IPS-18a (cell line): ENCODE measurements around the gene DPM3.
"Not testable (repeated sequence)": the region's sequence is repeated elsewhere in the genome, so short reads cannot be mapped to it uniquely, and the experiment has no call there.

Experiments
- H3K27ac ChIP-seq: one replicate; pipeline ENCODE4 v1.5.1; 2013; ENCODE audit warnings: low read length
- H3K27me3 ChIP-seq: one replicate; pipeline ENCODE4 v1.6.1; 2013; ENCODE audit warnings: mild to moderate bottlenecking, low read length; ENCODE audit not compliant: control insufficient read depth, insufficient read depth
- H3K36me3 ChIP-seq: one replicate; pipeline ENCODE4 v1.6.1; 2013; ENCODE audit warnings: low read depth, low read length; ENCODE audit not compliant: control insufficient read depth
- H3K4me1 ChIP-seq: one replicate; pipeline ENCODE4 v1.6.1; 2013; ENCODE audit warnings: low read depth, low read length; ENCODE audit not compliant: control insufficient read depth
- H3K4me3 ChIP-seq: one replicate; pipeline ENCODE4 v1.5.1; 2013; ENCODE audit warnings: low read length
- H3K9ac ChIP-seq: one replicate; pipeline ENCODE4 v1.6.1; 2013; ENCODE audit warnings: mild to moderate bottlenecking, low read length, moderate library complexity
- H3K9me3 ChIP-seq: one replicate; pipeline ENCODE4 v1.6.1; 2013; ENCODE audit warnings: low read depth, low read length; ENCODE audit not compliant: control insufficient read depth

DPM3 gene, protein sequence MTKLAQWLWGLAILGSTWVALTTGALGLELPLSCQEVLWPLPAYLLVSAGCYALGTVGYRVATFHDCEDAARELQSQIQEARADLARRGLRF

DNA sequence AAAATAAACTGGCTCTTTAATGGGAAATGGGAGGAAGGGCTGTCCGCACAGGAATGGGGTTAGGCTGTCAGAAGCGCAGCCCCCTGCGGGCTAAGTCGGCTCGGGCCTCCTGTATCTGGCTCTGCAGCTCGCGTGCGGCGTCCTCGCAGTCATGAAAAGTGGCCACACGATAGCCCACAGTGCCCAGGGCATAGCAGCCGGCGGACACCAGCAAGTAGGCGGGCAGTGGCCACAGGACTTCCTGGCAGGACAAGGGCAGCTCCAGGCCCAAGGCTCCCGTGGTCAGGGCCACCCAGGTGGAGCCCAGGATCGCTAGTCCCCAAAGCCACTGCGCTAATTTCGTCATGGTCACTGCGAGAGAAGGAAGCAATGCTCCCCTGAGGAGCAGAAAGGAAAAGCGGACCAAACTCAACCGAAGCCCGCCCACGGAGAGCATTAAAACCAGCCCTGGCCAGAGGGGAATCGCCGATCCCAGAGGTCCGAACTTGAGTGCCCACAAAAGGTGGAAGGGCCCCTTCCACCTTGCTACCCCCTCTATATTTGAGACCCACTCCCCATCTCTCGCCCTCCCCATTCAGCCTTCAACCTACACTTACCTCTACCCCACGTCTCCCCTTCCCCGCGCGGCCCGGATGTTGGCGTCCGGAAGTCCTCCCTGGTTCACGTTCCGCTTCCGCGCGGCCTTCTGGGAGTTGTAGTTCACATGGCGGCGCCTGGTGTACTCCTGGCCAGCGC is at the start of gene DPM3:
DPM3 (minus strand) TSS at position 637 of the 735 bp plus-strand sequence; CDS start at position 346, 291 bp downstream.
- no peaks in the 10 kb centered on the region for H3K27me3 ChIP-seq
- H3K4me1 ChIP-seq = peaks cover 3% of the 10 kb centered on the region
- peak within 1 kb of the TSS; percentile 97 for H3K4me3 ChIP-seq
- peak within 1 kb of the TSS; percentile 77 for H3K9ac ChIP-seq
- no peaks in the 10 kb centered on the region for H3K36me3 ChIP-seq
- no peaks in the 10 kb centered on the region for H3K9me3 ChIP-seq
- H3K27ac ChIP-seq = peak within 1 kb of the TSS; percentile 61

GRCh38 chr1:155189926-155190325 is 49.6 kb upstream of the DPM3 start:
- not testable (repeated sequence) for H3K36me3 ChIP-seq, H3K27me3 ChIP-seq, H3K9ac ChIP-seq, H3K27ac ChIP-seq, H3K9me3 ChIP-seq, H3K4me3 ChIP-seq
- H3K4me1 ChIP-seq = peaks cover 20% of the 10 kb centered on the region

GRCh38 chr1:155188268-155188667 is 47.9 kb upstream of the DPM3 start:
- peaks cover 5% of the 10 kb centered on the region for H3K36me3 ChIP-seq
- H3K27ac ChIP-seq = no peak overlapping the region
- no peaks in the 10 kb centered on the region for H3K9me3 ChIP-seq
- H3K27me3 ChIP-seq = no peaks in the 10 kb centered on the region
- H3K4me3 ChIP-seq = no peak overlapping the region
- peaks cover 15% of the 10 kb centered on the region for H3K4me1 ChIP-seq
- H3K9ac ChIP-seq = no peak overlapping the region

DNA sequence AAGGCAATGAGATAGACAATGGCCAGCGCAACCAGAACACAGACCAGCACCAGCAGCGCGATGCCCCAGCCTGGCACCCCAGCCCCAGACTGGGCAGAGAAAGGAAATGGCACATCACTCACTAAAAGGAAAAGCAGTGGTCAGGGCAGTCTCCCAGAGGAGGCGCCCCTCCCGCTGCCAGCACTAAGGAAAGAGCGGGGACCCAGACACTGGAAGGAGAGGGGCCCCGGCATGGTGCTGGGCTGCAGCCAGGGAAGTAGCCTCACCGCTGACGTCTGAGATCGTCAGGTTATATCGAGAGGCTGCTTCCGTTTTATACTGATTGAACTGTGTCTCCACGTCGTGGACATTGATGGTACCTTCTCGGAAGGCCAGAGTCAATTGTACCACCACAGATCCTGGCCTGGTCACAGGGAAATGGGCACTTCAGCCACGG is 47.1 kb upstream of the DPM3 start:
- H3K4me3 ChIP-seq = no peak overlapping the region
- H3K9ac ChIP-seq = no peak overlapping the region

GRCh38 chr1:155186794-155187455 is 46.6 kb upstream of the DPM3 start:
- H3K27ac ChIP-seq = no peak overlapping the region
- H3K4me3 ChIP-seq = no peak overlapping the region
- no peak overlapping the region for H3K9ac ChIP-seq

More for the DNA sequence above, 47.1 kb upstream of the DPM3 start:
- H3K27ac ChIP-seq = no peak overlapping the region
- H3K27me3 ChIP-seq = no peaks in the 10 kb centered on the region
- H3K9me3 ChIP-seq = no peaks in the 10 kb centered on the region
- H3K4me1 ChIP-seq = peaks cover 15% of the 10 kb centered on the region
- H3K36me3 ChIP-seq = peaks cover 5% of the 10 kb centered on the region

GRCh38 chr1:155186067-155186793 is 45.9 kb upstream of the DPM3 start:
- H3K9ac ChIP-seq = no peak overlapping the region
- H3K27ac ChIP-seq = no peak overlapping the region
- peaks cover 15% of the 10 kb centered on the region for H3K4me1 ChIP-seq
- peak overlapping the region; percentile 14 for H3K4me3 ChIP-seq
- no peaks in the 10 kb centered on the region for H3K27me3 ChIP-seq
- peaks cover 12% of the 10 kb centered on the region for H3K36me3 ChIP-seq
- H3K9me3 ChIP-seq = no peaks in the 10 kb centered on the region

More at GRCh38 chr1:155186794-155187455, 46.6 kb upstream of the DPM3 start:
- Histone ChIP-seq H3K4me1 (peaks cover 15% of the 10 kb centered on the region), H3K9me3 (no peaks in the 10 kb centered on the region), H3K36me3 (peaks cover 5% of the 10 kb centered on the region), H3K27me3 (no peaks in the 10 kb centered on the region)

GRCh38 chr1:155185783-155186066 is 45.4 kb upstream of the DPM3 start:
- H3K9ac ChIP-seq = no peak overlapping the region
- peaks cover 13% of the 10 kb centered on the region for H3K36me3 ChIP-seq
- H3K27me3 ChIP-seq = no peaks in the 10 kb centered on the region
- no peak overlapping the region for H3K27ac ChIP-seq
- peaks cover 15% of the 10 kb centered on the region for H3K4me1 ChIP-seq
- H3K4me3 ChIP-seq = peak overlapping the region; percentile 14
- no peaks in the 10 kb centered on the region for H3K9me3 ChIP-seq

GRCh38 chr1:155184835-155185782 is 44.8 kb upstream of the DPM3 start:
- Histone ChIP-seq H3K27me3 (no peaks in the 10 kb centered on the region), H3K4me3 (no peak overlapping the region), H3K9ac (no peak overlapping the region), H3K27ac (no peak overlapping the region), H3K9me3 (no peaks in the 10 kb centered on the region), H3K36me3 (peaks cover 13% of the 10 kb centered on the region), H3K4me1 (peaks cover 15% of the 10 kb centered on the region)

- Histone ChIP-seq H3K4me1 (peaks cover 15% of the 10 kb centered on the region), H3K36me3 (peaks cover 18% of the 10 kb centered on the region), H3K4me3 (no peak overlapping the region), H3K27me3 (no peaks in the 10 kb centered on the region), H3K27ac (no peak overlapping the region), H3K9ac (no peak overlapping the region), H3K9me3 (no peaks in the 10 kb centered on the region)
Measured at GRCh38 chr1:155184351-155184811, 44.0 kb upstream of the DPM3 start.

DNA sequence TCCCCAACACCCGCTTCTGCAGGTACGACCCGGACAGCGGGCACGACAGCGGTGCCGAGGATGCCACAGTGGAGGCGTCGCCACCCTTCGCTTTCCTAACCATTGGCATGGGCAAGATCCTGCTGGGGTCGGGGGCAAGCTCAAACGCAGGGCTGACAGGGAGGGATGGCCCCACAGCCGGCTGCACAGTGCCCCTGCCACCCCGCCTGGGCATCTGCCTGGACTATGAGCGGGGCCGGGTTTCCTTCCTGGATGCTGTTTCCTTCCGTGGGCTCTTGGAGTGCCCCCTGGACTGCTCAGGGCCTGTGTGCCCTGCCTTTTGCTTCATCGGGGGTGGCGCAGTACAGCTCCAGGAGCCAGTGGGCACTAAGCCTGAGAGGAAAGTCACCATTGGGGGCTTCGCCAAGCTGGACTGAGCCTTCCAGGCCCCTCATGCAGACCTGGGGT is 43.5 kb upstream of the DPM3 start:
- Histone ChIP-seq H3K4me3 (no peak overlapping the region), H3K27ac (no peak overlapping the region), H3K27me3 (no peaks in the 10 kb centered on the region), H3K36me3 (peaks cover 23% of the 10 kb centered on the region), H3K4me1 (peaks cover 15% of the 10 kb centered on the region), H3K9me3 (no peaks in the 10 kb centered on the region), H3K9ac (no peak overlapping the region)
